SU-DHL-6 (cell line): ENCODE results near the gene DOCK9.

Experiments used
- H2AFZ ChIP-seq: fragments of 200-600 bp; sonication (generic); 2 replicates; pipeline ENCODE4 v1.6.1; 2014; ENCODE audit warnings: low read depth, mild to moderate bottlenecking, moderate library complexity, mixed read lengths, antibody characterized with exemption, low read length; ENCODE audit not compliant: severe bottlenecking
- H3F3A ChIP-seq: fragments of 200-600 bp; shearing (Covaris generic); 2 replicates; pipeline ENCODE4 v1.6.0; 2016; ENCODE audit warnings: antibody characterized with exemption, mild to moderate bottlenecking; ENCODE audit not compliant: insufficient read depth
- H3K27ac ChIP-seq: fragments of 200-600 bp; sonication (generic); 2 replicates; pipeline ENCODE4 v1.5.1; 2016; ENCODE audit warnings: low read depth, mild to moderate bottlenecking, low read length, moderate library complexity, mixed read lengths
- H3K27me3 ChIP-seq: fragments of 200-600 bp; sonication (generic), shearing (Covaris generic); 2 replicates; pipeline ENCODE4 v1.6.0; 2014; ENCODE audit warnings: mild to moderate bottlenecking, low read length
- H3K36me3 ChIP-seq: fragments of 200-600 bp; sonication (generic); 2 replicates; pipeline ENCODE4 v1.6.1; 2014; ENCODE audit warnings: mild to moderate bottlenecking, low read length, mixed read lengths
- H3K4me2 ChIP-seq: fragments of 300-600, 200-600 bp; shearing (Covaris generic), sonication (generic); 2 replicates; pipeline ENCODE4 v1.6.0; 2014; ENCODE audit warnings: low read length, low read depth, mild to moderate bottlenecking; ENCODE audit not compliant: poor library complexity, severe bottlenecking
- H3K4me3 ChIP-seq: fragments of 200-600 bp; sonication (generic); 2 replicates; pipeline ENCODE4 v1.5.1; 2014; ENCODE audit warnings: antibody characterized with exemption, low read length, mild to moderate bottlenecking, mixed read lengths; ENCODE audit not compliant: insufficient read depth, poor library complexity, severe bottlenecking
- H3K79me2 ChIP-seq: fragments of 200-600 bp; sonication (generic); 2 replicates; pipeline ENCODE4 v1.6.1; 2014; ENCODE audit warnings: mild to moderate bottlenecking, low read length, moderate library complexity; ENCODE audit not compliant: insufficient read depth
- H3K9ac ChIP-seq: fragments of 200-600 bp; sonication (generic); 2 replicates; pipeline ENCODE4 v1.7.0; 2014; ENCODE audit warnings: mild to moderate bottlenecking, low read length
- H3K9me2 ChIP-seq: fragments of 200-600 bp; sonication (generic); replicated peaks from 2 replicates; pipeline ENCODE4 v1.6.1; 2014; ENCODE audit warnings: low read length; ENCODE audit not compliant: insufficient read depth
- H3K9me3 ChIP-seq: fragments of 200-600 bp; sonication (generic); 2 replicates; pipeline ENCODE4 v1.6.1; 2014; ENCODE audit warnings: low read length, mixed read lengths; ENCODE audit not compliant: insufficient read depth
- H4K20me1 ChIP-seq: fragments of 200-600 bp; sonication (generic); 2 replicates; pipeline ENCODE4 v1.6.1; 2014; ENCODE audit warnings: low read depth, mild to moderate bottlenecking, antibody characterized with exemption, low read length, moderate library complexity, mixed read lengths
- CTCF ChIP-seq: fragments of 200-600 bp; sonication (generic); IDR thresholded peaks from one replicate; pipeline ENCODE4 v1.5.1; 2017; ENCODE audit warnings: antibody characterized with exemption, mild to moderate bottlenecking, low read length, moderate library complexity; ENCODE audit not compliant: insufficient read depth, poor library complexity, severe bottlenecking
- EZH2phosphoT487 ChIP-seq: fragments of 200-600 bp; sonication (generic), shearing (Covaris generic); conservative IDR thresholded peaks from 2 replicates; pipeline ENCODE4 v1.6.1; 2018; ENCODE audit warnings: mild to moderate bottlenecking, antibody characterized with exemption, low read length, moderate library complexity, mixed read lengths

Gene DOCK9

GRCh38 chr13:98866882-98867281 lies 111.0 kb downstream of the DOCK9 start:
- Histone ChIP-seq H2AFZ (no peak overlapping the region), H3F3A (no peaks in the 10 kb centered on the region), H3K9me3 (no peaks in the 10 kb centered on the region), H3K9ac (no peak overlapping the region), H3K27me3 (no peaks in the 10 kb centered on the region), H3K9me2 (no peaks in the 10 kb centered on the region), H3K36me3 (no peaks in the 10 kb centered on the region), H3K4me3 (no peak overlapping the region), H3K4me2 (no peak overlapping the region), H4K20me1 (no peaks in the 10 kb centered on the region), H3K79me2 (no peaks in the 10 kb centered on the region), H3K27ac (no peak overlapping the region)
- TF ChIP-seq CTCF: no peak
- no peak for TF ChIP-seq EZH2phosphoT487

- Histone ChIP-seq H3K9me3 (no peaks in the 10 kb centered on the region), H3K4me3 (no peak overlapping the region), H3K36me3 (no peaks in the 10 kb centered on the region), H3K79me2 (no peaks in the 10 kb centered on the region), H3K9me2 (no peaks in the 10 kb centered on the region), H2AFZ (no peak overlapping the region), H3K27ac (no peak overlapping the region), H3F3A (no peaks in the 10 kb centered on the region), H3K27me3 (no peaks in the 10 kb centered on the region), H4K20me1 (no peaks in the 10 kb centered on the region), H3K4me2 (no peak overlapping the region), H3K9ac (no peak overlapping the region)
- no peak for TF ChIP-seq CTCF
- no peak for TF ChIP-seq EZH2phosphoT487
Measured at GRCh38 chr13:98860491-98860890, 117.4 kb downstream of the DOCK9 start.

GRCh38 chr13:98858191-98858590 lies 119.7 kb downstream of the DOCK9 start:
- H3K9me2 ChIP-seq: no peaks in the 10 kb centered on the region
- H3K9ac ChIP-seq: no peak overlapping the region
- no peaks in the 10 kb centered on the region for H3K36me3 ChIP-seq
- no peaks in the 10 kb centered on the region for H3K79me2 ChIP-seq
- no peak overlapping the region for H2AFZ ChIP-seq
- no peaks in the 10 kb centered on the region for H3K9me3 ChIP-seq
- no peaks in the 10 kb centered on the region for H4K20me1 ChIP-seq
- no peaks in the 10 kb centered on the region for H3K27me3 ChIP-seq
- H3K4me3 ChIP-seq: no peak overlapping the region
- no peaks in the 10 kb centered on the region for H3F3A ChIP-seq
- no peak overlapping the region for H3K4me2 ChIP-seq
- no peak overlapping the region for H3K27ac ChIP-seq
- TF ChIP-seq CTCF: no peak
- TF ChIP-seq EZH2phosphoT487: no peak
